IPS-NIHi7 (cell line): Measurements from ENCODE around the gene GPX6.
"Not testable (repeated sequence)": the region's sequence is repeated elsewhere in the genome, so short reads cannot be mapped to it uniquely, and the experiment has no call there.

ENCODE experiments used
- DNase-seq: peaks from one replicate; pipeline ENCODE4 v3.0.0; 2012; ENCODE audit warnings: mixed read lengths; ENCODE audit errors: extremely low spot score

The GPX6 gene

GRCh38 chr6:28486533-28486932 is 29.1 kb downstream of the GPX6 start:
- DNase-seq = no peak

DNA sequence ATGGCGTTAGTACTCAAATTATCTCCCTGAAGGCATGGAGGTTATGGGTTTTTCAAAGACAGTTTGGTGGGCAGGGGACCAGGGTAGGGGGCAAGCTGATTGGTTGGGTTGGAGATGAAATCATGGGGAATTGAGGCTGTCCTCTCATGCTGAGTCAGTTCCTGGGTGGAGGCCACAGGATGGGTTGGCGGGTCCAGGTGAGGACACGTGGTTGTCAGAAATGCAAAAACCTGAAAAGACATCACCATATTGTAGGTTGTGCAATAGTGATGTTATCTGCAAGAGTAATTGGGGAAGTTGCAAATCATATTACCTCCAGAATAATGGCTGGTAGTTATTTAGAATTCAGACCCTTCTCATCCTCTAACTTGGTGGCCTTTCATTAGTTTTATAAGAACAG is 30.1 kb downstream of the GPX6 start:
- no peak for DNase-seq

- no peak for DNase-seq
Measured at GRCh38 chr6:28480253-28480932, 35.2 kb downstream of the GPX6 start.

DNA sequence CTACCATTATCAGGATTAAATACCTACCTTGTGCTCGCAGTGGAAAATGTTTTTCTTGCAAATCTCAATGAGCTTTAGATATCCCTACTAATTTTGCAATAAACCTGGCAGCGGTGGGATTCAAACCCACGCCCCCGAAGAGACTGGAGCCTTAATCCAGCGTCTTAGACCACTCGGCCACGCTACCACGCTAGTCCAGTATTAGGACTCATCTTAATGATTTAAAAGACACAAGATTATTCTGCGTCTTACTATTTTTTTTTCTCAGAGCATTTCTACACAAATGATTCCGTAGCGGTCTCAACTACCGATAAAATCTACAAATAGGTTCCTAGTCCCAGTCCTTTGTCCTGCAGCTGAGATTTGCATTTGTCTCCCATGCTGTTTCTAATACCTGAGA is 37.1 kb downstream of the GPX6 start:
- no peak for DNase-seq

DNA sequence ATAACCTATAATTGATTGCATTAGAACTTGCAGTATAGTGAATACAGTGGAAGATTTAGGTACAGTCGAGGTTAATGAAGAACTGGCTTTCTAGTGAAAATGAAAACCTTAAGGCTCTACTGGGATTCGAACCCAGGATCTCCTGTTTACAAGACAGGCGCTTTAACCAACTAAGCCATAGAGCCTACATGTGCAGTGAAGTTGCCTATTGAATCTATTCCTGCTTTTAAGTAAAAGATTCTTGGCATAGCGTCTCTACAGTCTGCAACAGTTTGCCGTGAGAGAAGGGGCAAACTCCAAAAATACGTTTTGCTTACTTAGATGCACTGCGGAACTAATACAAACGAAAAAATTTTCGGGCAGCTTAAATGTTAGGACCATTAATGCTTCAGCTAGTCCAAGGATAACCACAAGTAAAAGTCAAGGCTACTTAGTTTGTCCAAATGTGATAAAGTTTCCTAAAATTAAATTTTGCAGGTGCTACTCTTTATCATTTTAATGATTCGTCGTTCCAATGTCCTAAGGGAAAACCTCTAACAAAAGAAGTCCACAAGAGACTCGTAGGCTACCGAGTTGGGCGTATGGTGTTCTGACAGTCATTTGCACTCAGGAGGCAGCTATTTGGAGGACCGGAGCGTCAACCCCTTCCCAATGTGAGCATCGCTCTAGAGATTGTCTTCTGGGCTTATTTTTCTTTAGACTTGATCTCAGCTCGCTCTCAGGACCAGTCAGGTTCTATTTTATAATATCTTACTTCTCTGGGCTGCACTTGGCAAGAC is 41.0 kb downstream of the GPX6 start:
- DNase-seq = peak; percentile 57

- not testable (repeated sequence) for DNase-seq
Measured at GRCh38 chr6:28469153-28469745, 46.3 kb downstream of the GPX6 start.

GRCh38 chr6:28468056-28468455 is 47.5 kb downstream of the GPX6 start:
- no peak for DNase-seq

DNA sequence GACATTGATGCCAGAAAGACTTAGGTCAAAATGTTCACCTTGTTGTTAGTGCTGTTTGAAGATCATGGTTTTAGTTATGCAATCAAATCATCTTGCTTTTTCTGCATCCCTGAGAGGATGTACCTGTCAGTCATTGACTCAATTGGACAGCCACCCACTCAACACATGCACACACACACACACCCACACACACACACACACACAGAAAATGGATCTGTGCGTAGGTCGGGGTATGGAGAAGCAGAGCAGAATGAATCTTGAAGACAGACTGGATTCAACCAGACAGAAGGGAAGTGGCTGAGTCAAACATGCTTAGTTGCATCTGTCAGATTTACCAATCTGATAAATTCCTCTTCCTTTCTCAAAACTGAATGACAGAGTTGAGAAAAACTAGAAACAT is 53.2 kb downstream of the GPX6 start:
- DNase-seq = no peak

- no peak for DNase-seq
Measured at GRCh38 chr6:28458568-28458967, 57.0 kb downstream of the GPX6 start.
